ENCODE data around the gene SPOCK1. TPM values are rescaled to one million over a fixed set of nuclear protein-coding genes. Genes with fewer than 3 reads are reported as not detected.

SPOCK1 gene
- total and polyA plus RNA-seq, 2 of the 13 experiments (the other 11 are each of a cell fraction or from before 2014, with no cell fraction given) = 0.18 to 0.29 TPM

GRCh38 chr5:136999787-137000186, 499.3 kb downstream of the SPOCK1 start (continued):
- TF ChIP-seq U2AF1 (optimal IDR thresholded peaks at IDR 0.05; ENCODE audit: low read depth, low read length) = no peak

GRCh38 chr5:136998854-136999357, 500.2 kb downstream of the SPOCK1 start:
- no peak overlapping the region for H2AFZ ChIP-seq (ENCODE audit: low read length)
- ChIA-PET CTCF (ENCODE audit: low intra/inter-chr PET ratio, low total read pairs) (no interaction called here), POLR2A (no interaction called here)
- ATAC-seq (no peak), DNase-seq (ENCODE audit: low spot score) (no peak), FAIRE-seq (no peak)
- BruUV-seq (replicated peaks) = no TSS peak
- H3K4me3 ChIP-seq (replicated peaks in 1 of 3; ENCODE audit: insufficient read depth in 1 of 3, low read depth in 2 of 3, low read length in 3 of 3) = no peak overlapping the region
- no peaks in the 10 kb centered on the region for H3K4me1 ChIP-seq (ENCODE audit: insufficient read depth, low read length)
- no peak overlapping the region for H3K4me2 ChIP-seq (ENCODE audit: low read depth, low read length)
- no peaks in the 10 kb centered on the region for H3K79me2 ChIP-seq (ENCODE audit: insufficient read depth, low read length)
- H3K36me3 ChIP-seq (replicated peaks in 1 of 2; ENCODE audit: control insufficient read depth in 1 of 2, insufficient read depth in 2 of 2, low read length in 2 of 2) = no peaks in the 10 kb centered on the region
- H3K27me3 ChIP-seq (ENCODE audit: control insufficient read depth in 1 of 2, insufficient read depth in 2 of 2, low read length in 2 of 2) = no peaks in the 10 kb centered on the region; a peak in 1 of 5 replicates
- no peak overlapping the region for H3K9ac ChIP-seq (ENCODE audit: insufficient read depth, low read depth, low read length)
- in situ Hi-C loops (cut with HindIII; ENCODE audit: extremely low pct_ligation_motif_present, low pct_unique_long_range_greater_than_20kb) = no loop called here
- no peaks in the 10 kb centered on the region for H4K20me1 ChIP-seq (ENCODE audit: insufficient read depth, low read length)
- no peaks in the 10 kb centered on the region for H3K9me3 ChIP-seq (ENCODE audit: low read length)
- TF ChIP-seq ZNF607 (CRISPR knock-in tag; IDR thresholded peaks at IDR 0.05; ENCODE audit: borderline replicate concordance) (no peak), HNRNPK (IDR thresholded peaks at IDR 0.05; ENCODE audit: low read depth, low read length, poor library complexity, severe bottlenecking) (no peak), HIVEP1 (CRISPR knock-in tag; IDR thresholded peaks at IDR 0.05) (no peak), MATR3 (CRISPR knock-in tag; IDR thresholded peaks at IDR 0.05) (no peak), TCF7 (IDR thresholded peaks at IDR 0.05; ENCODE audit: low read depth) (no peak), NR2C2 (CRISPR knock-in tag; IDR thresholded peaks at IDR 0.05; ENCODE audit: borderline replicate concordance) (no peak), NR1H2 (CRISPR knock-in tag; IDR thresholded peaks at IDR 0.05; ENCODE audit: borderline replicate concordance, low read depth) (no peak)
- 1% methylated on average over 5 of the region's 6 CpGs for WGBS (ENCODE audit: low lambda C conversion rate)
- intact Hi-C loops (cut with micrococcal nuclease; ENCODE audit: unreplicated experiment) = no loop called here
- H3K27ac ChIP-seq (ENCODE audit: extremely low read length, insufficient read depth, low read length) = no peak overlapping the region

DNA sequence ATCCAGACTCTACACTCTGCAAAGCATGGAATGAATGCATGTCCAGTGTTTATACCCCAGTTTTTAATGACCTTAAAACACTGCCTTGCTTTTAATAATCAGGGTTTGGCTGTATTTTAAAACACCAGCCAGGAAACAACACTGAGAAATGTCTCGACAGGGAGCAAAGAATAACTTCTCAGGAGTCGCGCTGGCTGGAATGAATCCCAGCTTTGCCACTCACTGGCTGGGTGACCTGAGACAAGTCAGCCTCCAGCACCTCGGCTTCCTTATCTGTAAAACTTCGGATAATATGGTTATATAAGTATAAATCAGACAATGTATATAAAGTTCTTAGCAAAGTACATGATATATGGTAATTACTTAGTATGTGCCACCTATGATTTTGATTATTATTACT, 505.0 kb downstream of the SPOCK1 start:
- POLR2A ChIA-PET = no interaction called here
- no peak for FAIRE-seq
- no peak for TF ChIP-seq MYPOP (CRISPR knock-in tag; IDR thresholded peaks at IDR 0.05)
- TF ChIP-seq ZNF749 (CRISPR knock-in tag; IDR thresholded peaks at IDR 0.05; ENCODE audit: borderline replicate concordance) = no peak
- TF ChIP-seq, protein P1, sequence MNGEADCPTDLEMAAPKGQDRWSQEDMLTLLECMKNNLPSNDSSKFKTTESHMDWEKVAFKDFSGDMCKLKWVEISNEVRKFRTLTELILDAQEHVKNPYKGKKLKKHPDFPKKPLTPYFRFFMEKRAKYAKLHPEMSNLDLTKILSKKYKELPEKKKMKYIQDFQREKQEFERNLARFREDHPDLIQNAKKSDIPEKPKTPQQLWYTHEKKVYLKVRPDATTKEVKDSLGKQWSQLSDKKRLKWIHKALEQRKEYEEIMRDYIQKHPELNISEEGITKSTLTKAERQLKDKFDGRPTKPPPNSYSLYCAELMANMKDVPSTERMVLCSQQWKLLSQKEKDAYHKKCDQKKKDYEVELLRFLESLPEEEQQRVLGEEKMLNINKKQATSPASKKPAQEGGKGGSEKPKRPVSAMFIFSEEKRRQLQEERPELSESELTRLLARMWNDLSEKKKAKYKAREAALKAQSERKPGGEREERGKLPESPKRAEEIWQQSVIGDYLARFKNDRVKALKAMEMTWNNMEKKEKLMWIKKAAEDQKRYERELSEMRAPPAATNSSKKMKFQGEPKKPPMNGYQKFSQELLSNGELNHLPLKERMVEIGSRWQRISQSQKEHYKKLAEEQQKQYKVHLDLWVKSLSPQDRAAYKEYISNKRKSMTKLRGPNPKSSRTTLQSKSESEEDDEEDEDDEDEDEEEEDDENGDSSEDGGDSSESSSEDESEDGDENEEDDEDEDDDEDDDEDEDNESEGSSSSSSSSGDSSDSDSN (CRISPR knock-in tag; IDR thresholded peaks at IDR 0.05) = no peak

More for the DNA sequence above, 505.0 kb downstream of the SPOCK1 start:
- WGBS (ENCODE audit: low lambda C conversion rate) = 24% methylated on average over 5 of the region's 5 CpGs
- H3K4me2 ChIP-seq (ENCODE audit: low read depth, low read length) = no peak overlapping the region
- DNase-seq (ENCODE audit: low spot score) (no peak), ATAC-seq (no peak)
- no peaks in the 10 kb centered on the region for H4K20me1 ChIP-seq (ENCODE audit: insufficient read depth, low read length)
- no peaks in the 10 kb centered on the region; a peak in 1 of 5 replicates for H3K27me3 ChIP-seq (ENCODE audit: control insufficient read depth in 1 of 2, insufficient read depth in 2 of 2, low read length in 2 of 2)
- no peak overlapping the region for H3K4me3 ChIP-seq (replicated peaks in 1 of 3; ENCODE audit: insufficient read depth in 1 of 3, low read depth in 2 of 3, low read length in 3 of 3)
- intact Hi-C loops (cut with micrococcal nuclease; ENCODE audit: unreplicated experiment) (no loop called here), in situ Hi-C loops (cut with HindIII; ENCODE audit: extremely low pct_ligation_motif_present, low pct_unique_long_range_greater_than_20kb) (no loop called here)
- no peaks in the 10 kb centered on the region for H3K79me2 ChIP-seq (ENCODE audit: insufficient read depth, low read length)
- H3K4me1 ChIP-seq (ENCODE audit: insufficient read depth, low read length) = no peaks in the 10 kb centered on the region
- H3K9ac ChIP-seq (ENCODE audit: insufficient read depth, low read depth, low read length) = no peak overlapping the region
- no peak overlapping the region for H3K27ac ChIP-seq (ENCODE audit: extremely low read length, insufficient read depth, low read length)
- BruUV-seq (replicated peaks) = no TSS peak
- CTCF ChIA-PET (ENCODE audit: low intra/inter-chr PET ratio, low total read pairs) = no interaction called here
- H3K9me3 ChIP-seq (ENCODE audit: low read length) = no peaks in the 10 kb centered on the region
- H2AFZ ChIP-seq (ENCODE audit: low read length) = no peak overlapping the region
- H3K36me3 ChIP-seq (replicated peaks in 1 of 2; ENCODE audit: control insufficient read depth in 1 of 2, insufficient read depth in 2 of 2, low read length in 2 of 2) = no peaks in the 10 kb centered on the region
